Fibroblast of lung (primary cell): ENCODE data around the gene MSANTD2. TPM values are rescaled to one million over a fixed set of nuclear protein-coding genes. Genes with fewer than 3 reads are reported as not detected.

Experiments
- DNase-seq, 2 donors: peaks; one replicate each; pipeline versions ENCODE4 v3.0.0 to v3.0.0-alpha.2; 2010; ENCODE audit warnings: low read depth in 2 of 2
- H2AFZ ChIP-seq: 2 replicates; pipeline ENCODE4 v1.5.1; 2012; ENCODE audit warnings: low read length, control low read depth, inconsistent platforms
- H3K27ac ChIP-seq: 2 replicates; pipeline ENCODE4 v1.5.1; 2011; ENCODE audit warnings: low read length, control low read depth; ENCODE audit not compliant: insufficient read depth
- H3K27me3 ChIP-seq: 2 replicates; pipeline ENCODE4 v1.5.1; 2011; ENCODE audit warnings: mild to moderate bottlenecking, low read length; ENCODE audit not compliant: control insufficient read depth, insufficient read depth
- H3K36me3 ChIP-seq: 2 replicates; pipeline ENCODE4 v1.5.1; 2011; ENCODE audit warnings: low read length; ENCODE audit not compliant: control insufficient read depth, insufficient read depth
- H3K4me1 ChIP-seq: 2 replicates; pipeline ENCODE4 v1.5.1; 2011; ENCODE audit warnings: low read length; ENCODE audit not compliant: control insufficient read depth, insufficient read depth; ENCODE audit errors: extremely low read depth
- H3K4me2 ChIP-seq: 2 replicates; pipeline ENCODE4 v1.5.1; 2011; ENCODE audit warnings: low read length, control low read depth; ENCODE audit not compliant: insufficient read depth; ENCODE audit errors: extremely low read depth
- H3K4me3 ChIP-seq, 4 experiments: fragments of 200-600 bp in 1 of 4; sonication (generic) in 1 of 4; replicated peaks in 1 of 4; 2 replicates each; pipeline ENCODE4 v1.5.1; 2011 to 2016; ENCODE audit warnings: low read length in 4 of 4, low read depth in 3 of 4, mild to moderate bottlenecking in 3 of 4, control low read depth in 2 of 4, inconsistent platforms in 1 of 4, mixed read lengths in 1 of 4; ENCODE audit not compliant: insufficient read depth in 1 of 4; ENCODE audit errors: control extremely low read depth in 1 of 4
- H3K79me2 ChIP-seq: 2 replicates; pipeline ENCODE4 v1.5.1; 2012; ENCODE audit warnings: mild to moderate bottlenecking, low read length, inconsistent platforms; ENCODE audit not compliant: control insufficient read depth, insufficient read depth
- H3K9ac ChIP-seq: 2 replicates; pipeline ENCODE4 v1.5.1; 2011; ENCODE audit warnings: mild to moderate bottlenecking, low read length, control low read depth; ENCODE audit not compliant: insufficient read depth
- H3K9me3 ChIP-seq: 2 replicates; pipeline ENCODE4 v1.5.1; 2012; ENCODE audit warnings: low read depth, low read length; ENCODE audit not compliant: control insufficient read depth, insufficient read depth
- H4K20me1 ChIP-seq: 2 replicates; pipeline ENCODE4 v1.5.1; 2011; ENCODE audit warnings: low read length; ENCODE audit not compliant: control insufficient read depth, insufficient read depth; ENCODE audit errors: extremely low read depth
- CTCF ChIP-seq, 2 donors: IDR thresholded peaks in 1 of 2; conservative IDR thresholded peaks in 1 of 2; 1 replicate in 1 of 2; 2 replicates in 1 of 2; pipeline ENCODE4 v1.5.1; 2011 to 2012; ENCODE audit warnings: low read length in 2 of 2, control low read depth in 1 of 2, inconsistent platforms in 1 of 2, low read depth in 1 of 2, mild to moderate bottlenecking in 1 of 2
- EZH2 ChIP-seq: IDR thresholded peaks from 2 replicates; pipeline ENCODE4 v1.5.1; 2012; ENCODE audit warnings: low read length, control low read depth, mild to moderate bottlenecking; ENCODE audit errors: missing control alignments
- polyA plus RNA-seq, 2 donors: library from polyadenylated mRNA; depleted of rRNA in 1 of 2; stranded (reverse) in 1 of 2; unstranded in 1 of 2; fragments of >200 nt; gene quantifications; 2 replicates each; pipeline ENCODE4 v1.2.1, GENCODE V29; 2011 to 2012; ENCODE audit warnings: missing spikeins in 1 of 2
- total RNA-seq: library from RNA; depleted of rRNA; stranded (reverse); fragments of >200 nt; gene quantifications from 2 replicates; pipeline ENCODE4 v1.2.1, GENCODE V29; 2014

MSANTD2 gene
- total and polyA plus RNA-seq, 2 donors (not counting 1 experiment from before 2014, with no cell fraction given) = 6.3 to 6.6 TPM

- TF ChIP-seq CTCF (conservative IDR thresholded peaks at IDR 0.05 in 1 of 2, IDR thresholded peaks at IDR 0.05 in 1 of 2; ENCODE audit: low read depth in 1 of 2, low read length in 2 of 2) (no peak), EZH2 (no peak)
- peaks cover 7% of the 10 kb centered on the region for H3K4me1 ChIP-seq
- H3K79me2 ChIP-seq = no peaks in the 10 kb centered on the region
- no peak overlapping the region for H2AFZ ChIP-seq
- H3K27me3 ChIP-seq = peaks cover 68% of the 10 kb centered on the region
- H3K4me2 ChIP-seq = no peak overlapping the region
- no peak overlapping the region for H3K9ac ChIP-seq
- DNase-seq = peak in 1 of 2 donors; percentile 28
- no peak overlapping the region for H3K27ac ChIP-seq
- no peaks in the 10 kb centered on the region for H3K9me3 ChIP-seq
- H3K36me3 ChIP-seq = no peaks in the 10 kb centered on the region
- no peaks in the 10 kb centered on the region for H4K20me1 ChIP-seq
- no peak overlapping the region for H3K4me3 ChIP-seq
These were observed 41.0 kb upstream of the MSANTD2 start for GRCh38 chr11:124841201-124841600.

GRCh38 chr11:124840666-124841065 lies 40.5 kb upstream of the MSANTD2 start:
- TF ChIP-seq EZH2 (no peak), CTCF (conservative IDR thresholded peaks at IDR 0.05 in 1 of 2, IDR thresholded peaks at IDR 0.05 in 1 of 2; ENCODE audit: low read depth in 1 of 2, low read length in 2 of 2) (no peak)
- no peak overlapping the region for H3K27ac ChIP-seq
- H3K4me3 ChIP-seq = no peak overlapping the region
- no peak overlapping the region for H2AFZ ChIP-seq
- H3K9ac ChIP-seq = no peak overlapping the region
- no peaks in the 10 kb centered on the region for H4K20me1 ChIP-seq
- no peaks in the 10 kb centered on the region for H3K36me3 ChIP-seq
- no peak for DNase-seq
- H3K79me2 ChIP-seq = no peaks in the 10 kb centered on the region
- H3K4me2 ChIP-seq = no peak overlapping the region
- peaks cover 7% of the 10 kb centered on the region for H3K4me1 ChIP-seq
- no peaks in the 10 kb centered on the region for H3K9me3 ChIP-seq
- peaks cover 63% of the 10 kb centered on the region for H3K27me3 ChIP-seq

- no peaks in the 10 kb centered on the region for H3K9me3 ChIP-seq
- peak overlapping the region; percentile 76 for H3K4me2 ChIP-seq
- H3K9ac ChIP-seq = no peak overlapping the region
- H3K36me3 ChIP-seq = no peaks in the 10 kb centered on the region
- H3K4me1 ChIP-seq = peaks cover 7% of the 10 kb centered on the region
- H4K20me1 ChIP-seq = no peaks in the 10 kb centered on the region
- TF ChIP-seq CTCF (conservative IDR thresholded peaks at IDR 0.05 in 1 of 2, IDR thresholded peaks at IDR 0.05 in 1 of 2; ENCODE audit: low read depth in 1 of 2, low read length in 2 of 2) (no peak), EZH2 (peak; percentile 85)
- DNase-seq = no peak
- H3K79me2 ChIP-seq = no peaks in the 10 kb centered on the region
- H3K4me3 ChIP-seq = peak overlapping the region in 1 of 4 experiments; percentile 47
- no peak overlapping the region for H2AFZ ChIP-seq
- no peak overlapping the region for H3K27ac ChIP-seq
- peaks cover 58% of the 10 kb centered on the region for H3K27me3 ChIP-seq
These were observed 39.9 kb upstream of the MSANTD2 start for GRCh38 chr11:124839972-124840621.
